HCT116 (cell line): ENCODE results near the gene CBR4. TPM values are rescaled to one million over a fixed set of nuclear protein-coding genes. Genes with fewer than 3 reads are reported as not detected.

Source experiments
- ATAC-seq: fragments of 200-7000 bp; cut with Tn5 transposase; 2 replicates; pipeline ENCODE4 v1.9.1; 2020; ENCODE audit warnings: mild to moderate bottlenecking, moderate library complexity
- BruUV-seq: library from RNA; stranded (reverse); fragments of 400-500 nt; replicated peaks from 2 replicates; lab custom pipeline; 2021; lab: Mats Ljungman, UMichigan
- CTCF ChIA-PET: fragments of 300-600 bp; sonication (Branson Sonifier 250); formaldehyde crosslinking; loops from one replicate; lab custom pipeline; 2021; ENCODE audit warnings: antibody characterized with exemption; lab: Charles Lee
- POLR2A ChIA-PET: fragments of 300-600, 350-600 bp; sonication (Branson Sonifier 250); formaldehyde crosslinking; loops from one replicate; lab custom pipeline; 2021; ENCODE audit warnings: antibody characterized with exemption; lab: Charles Lee
- RAD21 ChIA-PET, 2 experiments: fragments of 300-600 bp; sonication (Branson Sonifier 250); formaldehyde crosslinking; loops; one replicate each; lab custom pipeline; 2023; ENCODE audit warnings: low total read pairs in 2 of 2; ENCODE audit not compliant: uncharacterized antibody in 2 of 2, unreplicated experiment in 2 of 2, low non-redundant PET in 1 of 2; lab: Charles Lee
- DNase-seq: peaks from one replicate; pipeline ENCODE4 v3.0.0-alpha.2; 2010; ENCODE audit warnings: low read depth, low spot score
- H2AFZ ChIP-seq: fragments of 200-600 bp; shearing (Covaris generic), sonication (generic); 2 replicates; pipeline ENCODE4 v1.6.1; 2017; ENCODE audit warnings: low read depth, mixed run types, mixed read lengths, antibody characterized with exemption, low read length; ENCODE audit not compliant: poor library complexity, severe bottlenecking
- H3K27ac ChIP-seq: 2 replicates; pipeline ENCODE4 v1.5.1; 2012; ENCODE audit warnings: low read depth, low read length
- H3K27me3 ChIP-seq: fragments of 200-600 bp; sonication (generic); 2 replicates; pipeline ENCODE4 v1.6.1; 2016; ENCODE audit warnings: mixed run types, low read length, mixed read lengths; ENCODE audit not compliant: insufficient read depth
- H3K36me3 ChIP-seq, 2 experiments: fragments of 200-500 bp in 1 of 2; fragments of 200-600 bp in 1 of 2; sonication (Bioruptor generic) in 1 of 2; sonication (generic) in 1 of 2; 2 replicates each; pipeline versions ENCODE4 v1.5.1 to v1.6.1; 2014 to 2016; ENCODE audit warnings: low read length in 2 of 2, inconsistent platforms in 1 of 2, mixed read lengths in 1 of 2, mixed run types in 1 of 2; ENCODE audit not compliant: insufficient read depth in 2 of 2, control insufficient read depth in 1 of 2
- H3K4me1 ChIP-seq, 2 experiments: fragments of 200-600 bp in 1 of 2; sonication (generic) in 1 of 2; 2 replicates each; pipeline versions ENCODE4 v1.5.1 to v1.6.1; 2012 to 2017; ENCODE audit warnings: low read length in 2 of 2, inconsistent platforms in 1 of 2, mild to moderate bottlenecking in 1 of 2, mixed read lengths in 1 of 2, mixed run types in 1 of 2, moderate library complexity in 1 of 2; ENCODE audit not compliant: insufficient read depth in 2 of 2, control insufficient read depth in 1 of 2
- H3K4me2 ChIP-seq: fragments of 200-600 bp; sonication (generic); 2 replicates; pipeline ENCODE4 v1.6.1; 2017; ENCODE audit warnings: mixed run types, low read length, mixed read lengths
- H3K4me3 ChIP-seq, 2 experiments: fragments of 200-600 bp in 1 of 2; sonication (generic) in 1 of 2; replicated peaks in 1 of 2; 2 replicates each; pipeline ENCODE4 v1.5.1; 2011 to 2016; ENCODE audit warnings: low read length in 2 of 2, control low read depth in 1 of 2, low read depth in 1 of 2, mild to moderate bottlenecking in 1 of 2, mixed read lengths in 1 of 2, mixed run types in 1 of 2
- H3K79me2 ChIP-seq: fragments of 200-600 bp; sonication (generic); 2 replicates; pipeline ENCODE4 v1.6.1; 2017; ENCODE audit warnings: mild to moderate bottlenecking, mixed run types, low read length, moderate library complexity, mixed read lengths; ENCODE audit not compliant: insufficient read depth
- H3K9ac ChIP-seq: fragments of 200-600 bp; sonication (generic); 2 replicates; pipeline ENCODE4 v1.6.1; 2016; ENCODE audit warnings: low read length, mixed read lengths
- H3K9me2 ChIP-seq: fragments of 200-600 bp; sonication (generic), shearing (Covaris generic); 2 replicates; pipeline ENCODE4 v1.6.1; 2017; ENCODE audit warnings: mixed run types, mild to moderate bottlenecking, moderate library complexity; ENCODE audit not compliant: insufficient read depth
- H3K9me3 ChIP-seq, 2 experiments: fragments of 200-500 bp in 1 of 2; fragments of 200-600 bp in 1 of 2; sonication (Bioruptor generic) in 1 of 2; sonication (generic) in 1 of 2; 2 replicates each; pipeline ENCODE4 v1.6.1; 2014 to 2017; ENCODE audit warnings: low read length in 2 of 2, mixed read lengths in 2 of 2, inconsistent platforms in 1 of 2, low read depth in 1 of 2, mild to moderate bottlenecking in 1 of 2, mixed run types in 1 of 2, moderate library complexity in 1 of 2; ENCODE audit not compliant: control insufficient read depth in 1 of 2, insufficient read depth in 1 of 2
- H4K20me1 ChIP-seq: fragments of 200-600 bp; sonication (generic), shearing (Covaris generic); 2 replicates; pipeline ENCODE4 v1.6.1; 2017; ENCODE audit warnings: mixed run types, mild to moderate bottlenecking, moderate library complexity; ENCODE audit not compliant: insufficient read depth
- ATF3 ChIP-seq: IDR thresholded peaks from 2 replicates; pipeline ENCODE4 v1.6.1; 2012
- CBX3 ChIP-seq: IDR thresholded peaks from 2 replicates; pipeline ENCODE4 v1.6.1; 2012; ENCODE audit warnings: low read depth
- CEBPB ChIP-seq: IDR thresholded peaks from 2 replicates; pipeline ENCODE4 v1.6.1; 2012; ENCODE audit warnings: low read depth
- EGR1 ChIP-seq: IDR thresholded peaks from 2 replicates; pipeline ENCODE4 v1.6.1; 2012; ENCODE audit warnings: low read depth
- ELF1 ChIP-seq: IDR thresholded peaks from 2 replicates; pipeline ENCODE4 v1.6.1; 2012; ENCODE audit warnings: low read depth, borderline replicate concordance
- FOSL1 ChIP-seq: IDR thresholded peaks from 2 replicates; pipeline ENCODE4 v1.6.1; 2012; ENCODE audit warnings: low read depth
- MAX ChIP-seq: IDR thresholded peaks from 2 replicates; pipeline ENCODE4 v1.6.1; 2012
- POLR2A ChIP-seq: IDR thresholded peaks from 2 replicates; pipeline ENCODE4 v1.7.0; 2011; ENCODE audit warnings: borderline replicate concordance; ENCODE audit not compliant: insufficient read depth, insufficient read length; ENCODE audit errors: extremely low read depth
- RAD21 ChIP-seq: IDR thresholded peaks from 2 replicates; pipeline ENCODE4 v1.6.1; 2012; ENCODE audit warnings: low read depth, mild to moderate bottlenecking
- REST ChIP-seq: IDR thresholded peaks from 2 replicates; pipeline ENCODE4 v1.6.1; 2012; ENCODE audit warnings: low read depth
- SIN3A ChIP-seq: IDR thresholded peaks from 2 replicates; pipeline ENCODE4 v1.6.1; 2012; ENCODE audit warnings: low read depth
- SP1 ChIP-seq: IDR thresholded peaks from 2 replicates; pipeline ENCODE4 v1.6.1; 2012; ENCODE audit warnings: low read depth
- SRF ChIP-seq: IDR thresholded peaks from 2 replicates; pipeline ENCODE4 v1.6.1; 2012; ENCODE audit warnings: low read depth
- TCF7L2 ChIP-seq: IDR thresholded peaks from 2 replicates; pipeline ENCODE4 v1.7.0; 2011; ENCODE audit warnings: borderline replicate concordance, inconsistent platforms; ENCODE audit not compliant: insufficient read depth, insufficient read length; ENCODE audit errors: extremely low read depth
- YY1 ChIP-seq: IDR thresholded peaks from 2 replicates; pipeline ENCODE4 v1.6.1; 2011; ENCODE audit warnings: low read length, low read depth, moderate library complexity, mild to moderate bottlenecking; ENCODE audit not compliant: insufficient replicate concordance; ENCODE audit errors: extremely low read depth
- ZBTB33 ChIP-seq: IDR thresholded peaks from 2 replicates; pipeline ENCODE4 v1.6.1; 2011; ENCODE audit warnings: mild to moderate bottlenecking, low read length, moderate library complexity; ENCODE audit not compliant: insufficient replicate concordance; ENCODE audit errors: extremely low read depth
- ZNF274 ChIP-seq: fragments of 200-500 bp; sonication (Bioruptor generic); IDR thresholded peaks from 2 replicates; pipeline ENCODE4 v1.6.1; 2014; ENCODE audit warnings: mild to moderate bottlenecking, low read depth, low read length, inconsistent platforms
- intact Hi-C: fragments of 100-400 bp; cut with micrococcal nuclease; formaldehyde crosslinking; loops from 2 replicates; pipeline ENCODE4 v1.10.0; 2022
- total RNA-seq: library from RNA; stranded (reverse); gene quantifications from one replicate; pipeline ENCODE4 v1.2.1, GENCODE V29; 2021; ENCODE audit not compliant: unreplicated experiment

Gene CBR4
- total RNA-seq, 1 experiment from 2014 or later: 32.3 TPM

- ChIA-PET POLR2A (interaction anchor here (0.6 kb wide), 1 partner anchor 50 kb away, joined by 3 read pairs; the partner anchor contains the start of gene CBR4), CTCF (no interaction called here)
These were observed 49.3 kb downstream of the CBR4 start for GRCh38 chr4:168960716-168961115.

More at GRCh38 chr4:168960716-168961115, 49.3 kb downstream of the CBR4 start:
- ATAC-seq (no peak), DNase-seq (no peak)
- RAD21 ChIA-PET: no interaction called here
- BruUV-seq: no TSS peak
- no peaks in the 10 kb centered on the region for H3K4me1 ChIP-seq
- H3K4me3 ChIP-seq: no peak overlapping the region
- 0 out of 2 replicates have a peak, but pooled peaks cover 3% of the 10 kb centered on the region for H3K9me2 ChIP-seq
- H3K36me3 ChIP-seq: no peaks in the 10 kb centered on the region
- no peaks in the 10 kb centered on the region for H4K20me1 ChIP-seq
- intact Hi-C loops: no loop called here
- no peaks in the 10 kb centered on the region for H3K27me3 ChIP-seq
- no peak overlapping the region for H2AFZ ChIP-seq
- no peaks in the 10 kb centered on the region for H3K9me3 ChIP-seq
- TF ChIP-seq SRF (no peak), ATF3 (no peak), EGR1 (no peak), CEBPB (no peak), CBX3 (no peak), ELF1 (no peak), FOSL1 (no peak), TCF7L2 (no peak), POLR2A (no peak), ZBTB33 (no peak), MAX (no peak), RAD21 (no peak), SP1 (no peak), REST (no peak), YY1 (no peak), ZNF274 (no peak), SIN3A (no peak)
- H3K9ac ChIP-seq: no peak overlapping the region
- no peak overlapping the region for H3K4me2 ChIP-seq
- no peaks in the 10 kb centered on the region for H3K79me2 ChIP-seq
- no peak overlapping the region for H3K27ac ChIP-seq
